Measurements from ENCODE around the gene PGAP1. TPM values are rescaled to one million over a fixed set of nuclear protein-coding genes. Genes with fewer than 3 reads are reported as not detected.

The PGAP1 gene
- total RNA-seq, 1 experiment from 2014 or later = 21.0 TPM

- Histone ChIP-seq H4K91ac (ENCODE audit: insufficient read length, low read depth, low read length) (no peak overlapping the region), H3K79me2 (ENCODE audit: insufficient read depth, low read length) (no peaks in the 10 kb centered on the region), H3K79me1 (ENCODE audit: insufficient read depth, low read depth, low read length, poor library complexity, severe bottlenecking) (no peaks in the 10 kb centered on the region), H2AK5ac (ENCODE audit: insufficient read length, low read length) (no peak overlapping the region), H4K20me1 (ENCODE audit: control insufficient read depth, insufficient read depth, insufficient read length) (no peaks in the 10 kb centered on the region), H3K23ac (ENCODE audit: insufficient read length, low read depth, low read length) (no peak overlapping the region), H3K9ac (ENCODE audit: extremely low read depth, insufficient read length, low read length) (no peak overlapping the region), H3T11ph (ENCODE audit: low read length) (no peak overlapping the region), H3K18ac (ENCODE audit: insufficient read length, low read depth, low read length) (no peak overlapping the region), H3K14ac (ENCODE audit: insufficient read depth, low read length) (no peak overlapping the region), H2BK20ac (ENCODE audit: low read depth, low read length, poor library complexity, severe bottlenecking) (no peak overlapping the region), H2BK15ac (ENCODE audit: low read depth, low read length) (no peak overlapping the region), H2BK5ac (ENCODE audit: insufficient read length, low read length) (no peak overlapping the region), H3K27me3 (ENCODE audit: insufficient read depth, low read length) (no peaks in the 10 kb centered on the region), H2BK120ac (ENCODE audit: low read depth, low read length, poor library complexity, severe bottlenecking) (no peak overlapping the region), H2BK12ac (ENCODE audit: insufficient read length, low read depth, low read length) (no peak overlapping the region), H2AFZ (ENCODE audit: low read length) (no peak overlapping the region), H3K4me1 (ENCODE audit: insufficient read depth, low read length) (peaks cover 4% of the 10 kb centered on the region; the same call in 1 of the 2 replicates), H3K27ac (ENCODE audit: insufficient read length, low read depth, low read length) (no peak overlapping the region), H3K56ac (ENCODE audit: insufficient read length, low read depth, low read length) (no peak overlapping the region), H3K9me3 (ENCODE audit: control insufficient read depth, low read depth, low read length) (no peaks in the 10 kb centered on the region), H3K23me2 (ENCODE audit: insufficient read length, low read depth, low read length, poor library complexity, severe bottlenecking) (no peaks in the 10 kb centered on the region), H3K4me2 (ENCODE audit: insufficient read depth, insufficient read length, low read length) (no peak overlapping the region), H3K4ac (ENCODE audit: low read depth, low read length) (no peak overlapping the region), H4K8ac (replicated peaks; ENCODE audit: insufficient read length, low read depth, low read length) (no peak overlapping the region), H4K5ac (ENCODE audit: insufficient read length, low read depth, low read length) (no peak overlapping the region)
- no peak overlapping the region for H3K27ac Mint-ChIP-seq
- H3K4me3 Mint-ChIP-seq = no peak overlapping the region
- H3K4me1 Mint-ChIP-seq = peaks cover 25 to 32% of the 10 kb centered on the region in 2 experiments
- H3K9me3 Mint-ChIP-seq = no peaks in the 10 kb centered on the region; a peak in 1 of 5 replicates
- H3K27me3 Mint-ChIP-seq (ENCODE audit: low read depth) = no peaks in the 10 kb centered on the region
- TF ChIP-seq CTCF (conservative IDR thresholded peaks at IDR 0.05) = no peak
- DNase-seq = no peak
- no CpG with 5 or more reads among the region's 3 CpGs for WGBS (ENCODE audit: extremely low coverage, insufficient read length, low lambda C conversion rate)
- no peaks in the 10 kb centered on the region for H3K36me3 Mint-ChIP-seq (ENCODE audit: insufficient read depth in 1 of 3, low read depth in 3 of 3)
These were observed 33.3 kb upstream of the PGAP1 start for GRCh38 chr2:196959734-196960338.
